ENCODE data around the gene PAK6.

PAK6 gene

DNA sequence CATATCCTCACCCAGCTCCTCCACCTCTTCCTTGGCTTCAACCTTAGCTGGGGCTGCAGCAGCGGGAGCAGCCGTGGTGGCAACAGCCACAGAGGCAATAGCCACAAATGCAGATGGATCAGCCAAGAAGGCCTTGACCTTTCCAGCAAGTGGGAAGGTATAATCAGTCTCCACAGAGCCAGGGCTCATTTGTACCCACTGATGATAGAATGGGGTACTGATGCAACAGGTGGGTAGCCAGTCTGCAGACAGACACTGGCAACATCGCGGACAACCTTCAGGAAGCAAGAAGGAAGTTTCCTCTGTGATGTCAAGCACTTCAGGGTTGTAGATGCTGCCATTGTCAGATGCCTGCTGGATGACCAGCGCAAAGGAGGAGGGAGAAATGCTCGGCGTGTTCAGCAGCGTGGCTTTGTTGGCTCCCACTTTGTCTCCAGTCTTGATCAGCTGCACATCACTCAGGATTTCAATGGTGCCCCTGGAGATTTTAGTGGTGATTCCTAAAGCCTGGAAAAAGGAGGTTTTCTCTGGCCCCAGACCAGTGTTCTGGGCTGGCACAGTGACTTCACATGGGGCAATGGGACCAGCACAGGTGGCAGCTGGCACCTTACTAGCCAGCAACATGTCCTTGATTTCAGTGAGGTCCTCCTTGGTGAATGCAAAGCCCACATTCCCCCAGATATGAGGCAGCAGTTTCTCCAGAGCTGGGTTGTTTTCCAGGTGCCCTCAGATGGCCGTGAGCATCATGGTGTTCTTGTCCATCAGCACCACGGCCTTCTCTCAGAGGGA is 73.7 kb downstream of the PAK6 start:
- no peak for DNase-seq

DNA sequence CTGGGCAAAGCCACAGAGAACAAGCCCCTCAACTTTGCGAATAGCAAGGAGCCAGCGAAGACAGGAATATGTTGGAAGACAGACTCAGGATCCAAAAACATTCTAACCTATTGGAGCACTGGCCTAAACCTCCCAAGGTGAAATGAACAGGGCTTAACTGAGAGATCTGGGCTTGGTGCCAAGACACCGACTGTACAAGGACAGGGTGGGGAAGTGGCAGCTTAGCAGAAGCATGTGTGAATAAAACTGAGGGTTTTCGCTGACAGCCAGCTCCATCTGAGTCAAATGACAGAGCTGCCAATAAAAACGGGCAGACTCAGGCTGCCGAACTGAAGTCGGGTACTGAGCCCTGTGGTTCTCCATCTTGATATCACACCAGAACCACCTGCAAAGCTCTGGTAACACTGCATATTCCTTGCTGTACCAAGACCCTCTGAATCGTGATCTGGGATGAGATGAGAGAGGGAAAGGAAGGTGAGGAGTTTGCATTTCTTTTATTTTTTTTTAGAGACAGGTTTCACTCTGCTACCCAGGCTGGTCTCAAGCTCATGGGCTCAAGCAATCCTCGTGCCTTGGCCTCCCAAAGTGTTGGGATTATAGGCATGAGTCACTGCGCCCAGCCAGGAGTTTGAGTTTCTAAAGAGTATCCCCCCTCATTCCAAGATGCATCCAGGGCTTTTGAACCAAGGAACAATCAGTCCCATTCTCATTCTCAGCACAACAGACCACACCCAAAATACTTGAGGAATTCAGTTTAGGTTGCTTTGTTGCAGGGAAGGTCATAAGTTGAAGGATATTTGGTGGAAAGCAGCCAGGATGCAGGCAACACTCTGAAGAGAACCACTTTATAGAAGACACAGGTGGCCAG is 74.9 kb downstream of the PAK6 start:
- DNase-seq: peak; percentile 78

DNA sequence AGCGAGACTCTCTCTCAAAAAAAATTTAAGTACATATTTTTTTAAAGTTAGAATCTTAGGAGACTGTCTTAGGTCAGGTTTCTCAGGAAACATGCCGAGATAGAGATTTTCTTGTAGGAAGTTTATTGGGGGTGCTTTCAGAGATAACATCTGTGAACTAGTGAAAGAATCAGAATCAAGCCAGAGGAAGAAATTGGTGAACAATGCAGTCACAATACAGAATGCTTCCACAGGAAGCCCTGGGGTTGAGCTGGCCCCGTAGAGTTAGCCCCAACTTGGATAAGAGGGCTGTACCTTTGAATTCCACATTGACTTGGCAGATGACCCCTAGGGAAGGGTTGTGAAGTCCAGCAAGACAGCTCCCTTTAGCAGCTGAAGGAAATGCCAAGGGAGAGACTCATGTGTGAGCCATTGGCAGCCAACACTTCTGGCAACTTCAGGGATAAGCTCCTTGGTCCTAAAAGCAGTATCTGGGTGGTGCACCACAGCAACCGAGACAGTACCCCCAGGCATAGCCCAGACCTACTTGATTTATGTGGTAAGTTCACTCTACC is 75.9 kb downstream of the PAK6 start:
- no peak for DNase-seq

DNA sequence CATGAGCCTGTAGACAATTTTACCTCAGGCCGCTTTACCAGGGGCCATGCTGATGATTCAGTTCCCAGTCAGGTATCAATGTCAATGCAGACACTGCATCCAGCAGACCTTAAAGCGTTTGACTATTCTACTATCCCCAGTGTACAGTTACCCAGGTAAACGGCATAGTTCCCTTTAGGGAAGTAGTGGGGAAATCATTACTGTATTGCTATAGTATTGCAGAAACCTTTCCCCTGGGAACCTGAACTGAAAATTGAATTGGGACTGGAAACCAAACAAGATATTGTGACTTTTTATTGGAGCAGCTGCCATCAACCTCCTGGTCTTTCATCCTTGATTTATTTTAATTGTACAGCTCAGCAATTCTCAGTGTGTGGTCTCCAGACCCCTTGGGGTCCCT is 78.1 kb downstream of the PAK6 start:
- DNase-seq: no peak

DNA sequence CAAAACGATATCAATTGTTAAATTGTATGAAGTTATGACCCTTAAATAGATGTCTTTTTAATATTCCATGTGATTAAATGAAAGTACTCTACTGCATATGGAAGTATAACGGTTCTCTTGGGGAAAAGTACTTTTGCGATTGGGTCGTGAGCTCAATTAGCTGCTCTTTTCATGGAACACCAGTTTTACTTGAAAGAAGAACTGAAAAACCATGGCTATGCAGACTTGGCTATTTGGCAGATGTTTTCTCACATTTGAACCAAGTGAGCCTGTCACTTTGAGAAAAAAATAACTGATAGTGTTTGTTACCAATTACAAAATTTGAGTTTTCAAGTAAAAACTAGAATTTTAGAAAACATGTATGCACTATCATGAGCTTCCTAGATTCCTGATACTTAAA is 78.7 kb downstream of the PAK6 start:
- DNase-seq: no peak

DNA sequence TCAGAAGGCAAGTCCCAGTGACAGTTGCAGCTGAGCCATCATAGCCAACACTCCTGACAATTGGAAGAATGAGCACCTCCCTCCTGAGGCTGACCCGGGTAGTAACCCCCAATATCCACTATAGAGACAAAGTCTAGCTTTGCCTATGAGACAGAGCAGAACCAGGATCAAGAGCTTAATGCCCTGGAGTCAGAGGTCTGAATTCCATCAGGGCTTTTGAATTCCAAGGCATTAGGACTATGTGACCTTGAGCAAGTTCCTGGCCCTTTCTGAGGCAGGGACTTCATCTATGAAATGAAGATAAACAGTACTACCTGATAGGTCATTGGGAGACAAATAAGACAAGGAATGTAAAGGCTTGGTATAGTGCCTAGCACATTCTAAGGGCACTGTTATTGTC is 81.5 kb downstream of the PAK6 start:
- no peak for DNase-seq

DNA sequence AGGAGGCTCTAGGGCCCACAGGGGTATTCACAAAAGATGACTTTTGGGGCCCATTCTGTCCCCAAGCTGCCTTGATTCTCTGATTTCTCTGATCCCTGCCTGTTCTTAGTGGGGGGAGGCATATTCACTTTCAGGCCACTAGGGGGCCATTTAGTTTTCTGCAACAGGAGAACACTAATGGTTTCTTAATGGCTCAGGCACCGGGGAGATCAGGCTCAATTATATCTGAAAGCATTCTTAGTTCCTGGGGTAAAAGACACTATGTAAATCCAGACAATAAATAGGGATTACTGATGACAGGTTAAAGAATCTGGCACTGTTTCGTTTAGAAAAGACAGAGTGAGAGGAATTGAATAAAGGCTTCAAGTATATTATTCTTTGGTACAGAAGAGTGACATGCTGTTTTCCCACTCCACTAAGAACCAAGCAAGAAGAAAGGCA is 82.1 kb downstream of the PAK6 start:
- peak; percentile 37 for DNase-seq

DNA sequence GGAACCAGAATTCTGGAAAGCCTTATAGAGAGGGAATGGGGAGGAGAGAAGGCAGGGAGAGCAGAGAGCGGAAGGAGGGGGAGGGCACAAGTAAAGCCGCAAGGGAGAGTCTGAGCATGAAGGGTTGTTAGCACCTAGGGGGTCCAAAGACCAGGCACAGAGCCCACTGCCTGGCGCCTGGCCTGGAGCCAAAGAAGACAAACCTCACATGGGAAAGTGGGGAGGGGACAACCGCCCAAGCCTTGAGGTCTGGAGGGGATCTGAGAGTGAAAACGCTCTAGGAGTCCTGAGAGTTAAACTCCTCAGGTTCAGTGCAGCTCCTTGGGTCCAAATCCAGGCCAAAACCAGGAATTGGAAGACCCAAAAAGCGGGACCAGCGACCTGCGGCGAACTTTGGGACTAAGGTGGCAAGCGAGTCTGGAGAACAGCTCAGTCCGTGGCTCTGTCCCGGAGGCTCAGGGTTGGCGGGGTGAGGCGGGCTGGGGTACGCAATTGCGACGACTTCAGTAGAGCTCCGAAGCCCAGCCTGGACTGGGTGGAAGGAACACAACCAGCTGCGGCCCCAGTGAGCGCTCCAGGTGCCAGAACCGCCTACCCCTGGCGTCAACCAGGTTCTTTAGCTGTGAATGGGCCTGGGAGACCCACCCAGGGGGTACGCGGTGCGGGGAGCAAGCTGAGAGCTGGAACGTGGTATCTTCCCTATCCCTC is 83.8 kb downstream of the PAK6 start:
- DNase-seq: peak; percentile 39

DNA sequence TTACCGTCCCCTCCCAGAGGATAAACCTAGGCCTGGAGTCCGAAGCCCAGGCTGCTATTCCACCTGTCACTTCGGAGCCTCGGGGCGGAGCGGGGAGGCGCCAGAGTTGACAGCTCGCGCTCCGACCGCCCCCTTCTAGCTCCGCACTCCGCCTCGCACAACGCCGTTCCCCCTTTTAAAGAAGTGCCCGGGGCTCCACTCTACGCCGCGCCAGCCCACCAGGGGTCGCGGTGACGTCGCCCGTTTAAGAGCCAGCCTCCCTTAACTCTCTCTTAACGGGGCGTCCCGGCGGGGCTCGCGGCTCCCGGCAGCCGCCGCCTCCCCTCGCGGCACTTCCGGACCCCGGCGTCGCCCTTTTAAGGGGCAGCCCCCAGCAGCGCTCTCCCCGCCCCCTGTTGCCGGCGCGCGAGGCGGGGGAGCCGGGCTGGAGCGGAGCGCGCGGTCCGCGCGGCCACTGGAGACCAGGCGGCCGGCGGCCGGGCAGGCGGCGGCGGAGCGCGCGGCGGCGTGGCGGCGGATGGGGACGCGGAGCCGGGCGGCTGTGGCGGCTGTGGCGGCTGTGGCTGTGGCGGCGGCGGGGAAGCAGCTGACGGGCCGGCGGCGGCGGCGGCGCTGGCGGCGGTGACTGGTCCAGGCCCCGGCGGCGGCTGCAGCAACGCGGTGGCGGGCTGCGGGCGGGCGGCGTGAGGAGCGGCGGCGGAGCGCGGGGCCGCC is 84.5 kb downstream of the PAK6 start, which contains the start of gene INAFM2:
Gene INAFM2, plus strand, starts transcription at position 454 of the 714 bp plus-strand sequence. CDS start 364 bp downstream, outside the sequence.
- DNase-seq: peak; percentile 63

DNA sequence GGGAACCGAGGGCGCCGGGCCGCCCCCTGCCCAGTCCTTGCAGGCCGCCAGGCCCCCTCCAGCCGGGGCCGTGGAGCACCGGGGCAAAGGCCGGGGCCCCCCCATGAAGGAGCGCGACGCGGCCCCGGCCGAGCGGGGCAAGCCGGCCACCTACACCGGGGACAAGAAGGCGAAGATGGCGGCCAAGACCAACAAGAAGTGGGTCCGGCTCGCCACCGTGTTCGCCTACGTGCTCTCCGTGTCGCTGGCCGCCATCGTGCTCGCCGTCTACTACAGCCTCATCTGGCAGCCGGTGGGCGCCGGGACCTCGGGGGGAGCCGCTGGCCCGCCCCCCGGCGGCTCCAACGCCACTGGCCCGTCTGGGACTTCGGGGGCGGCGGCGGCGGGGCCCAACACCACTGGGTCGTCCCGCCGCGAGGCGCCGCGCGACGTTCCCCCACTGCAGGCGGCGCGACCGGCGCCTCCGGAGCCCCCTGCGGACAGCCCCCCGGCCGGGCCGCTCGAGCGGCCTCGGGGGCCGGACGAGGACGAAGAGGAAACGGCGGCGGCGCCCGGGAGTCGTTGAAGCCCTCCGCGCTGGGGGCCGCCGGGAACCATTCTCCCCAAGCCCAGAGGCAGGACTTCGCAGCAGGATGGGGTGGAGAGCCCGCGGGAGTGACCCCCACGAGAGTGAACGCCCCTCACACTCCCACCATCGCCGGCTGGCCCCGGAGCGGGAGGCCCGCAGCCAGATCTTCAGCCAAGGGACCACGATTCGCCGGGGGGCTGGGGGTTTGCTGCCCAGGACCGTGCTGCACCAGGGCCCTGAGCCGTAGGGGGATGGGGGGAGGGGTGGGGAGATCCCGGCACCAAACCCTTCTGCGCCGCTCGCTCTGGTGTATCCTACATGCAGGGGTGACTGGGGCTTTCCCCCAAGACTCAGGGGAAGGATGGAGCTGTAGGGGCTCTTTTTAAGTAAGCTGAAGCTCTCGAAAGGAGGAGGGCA is 85.4 kb downstream of the PAK6 start:
- DNase-seq: no peak

DNA sequence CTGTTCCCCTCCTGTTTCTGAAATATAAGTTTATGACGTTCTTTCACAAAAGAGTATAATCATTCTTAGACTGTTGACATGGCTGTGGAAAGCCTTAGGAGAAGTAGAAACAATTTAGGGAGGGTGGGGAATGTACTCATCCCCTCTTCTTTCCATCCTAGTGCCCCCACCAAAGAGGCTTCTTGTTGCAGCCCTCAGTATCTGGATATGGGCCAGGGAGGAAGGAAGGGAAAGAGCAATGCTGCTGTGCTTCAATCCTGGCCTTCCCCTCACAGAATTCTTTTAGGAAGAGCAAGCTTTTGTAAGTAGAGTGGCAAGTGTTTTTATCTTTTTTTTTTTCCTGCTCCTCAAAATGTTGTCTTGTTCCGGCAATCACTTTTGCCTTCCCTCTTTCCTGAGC is 86.3 kb downstream of the PAK6 start:
- DNase-seq: no peak

DNA sequence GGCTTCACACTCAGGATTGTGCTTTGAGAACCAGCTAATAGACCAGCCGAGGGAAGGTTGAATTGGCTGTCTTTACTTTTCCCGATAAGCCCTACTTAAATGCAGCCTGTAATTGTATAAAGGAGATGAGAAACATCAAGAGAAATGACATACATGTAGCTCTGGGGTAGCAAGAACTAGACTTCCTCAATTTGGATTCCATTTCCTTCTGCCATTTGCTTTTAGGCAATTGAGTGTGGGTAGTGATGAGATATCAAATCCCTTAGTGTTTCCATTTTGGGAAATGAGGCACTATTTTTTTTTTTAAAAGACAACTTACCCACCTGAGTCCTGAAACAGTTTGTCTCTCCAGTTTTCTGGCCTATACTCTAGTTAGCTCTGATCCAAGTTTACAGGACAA is 86.8 kb downstream of the PAK6 start:
- DNase-seq: no peak

Data from DMS79 treated with DMSO at 0.1 percent for 48 hours (cell line).